HEK293T (cell line): Measurements from ENCODE around the gene ATP5PD.

Experiments
- CTCF ChIA-PET: fragments of 350-600 bp; formaldehyde crosslinking; extraction: SDS; loops from one replicate; lab custom pipeline; 2021; ENCODE audit warnings: antibody characterized with exemption, inconsistent platforms; lab: Yijun Ruan, JAX
- POLR2A ChIA-PET: fragments of 350-600 bp; formaldehyde crosslinking; extraction: SDS; loops from one replicate; lab custom pipeline; 2020; ENCODE audit warnings: antibody characterized with exemption, inconsistent platforms; lab: Yijun Ruan, JAX
- DNase-seq: peaks from one replicate; pipeline ENCODE4 v3.0.0; 2012; ENCODE audit warnings: mixed read lengths; ENCODE audit errors: extremely low spot score
- ARNT ChIP-seq: fragments of 450-650 bp; IDR thresholded peaks from 2 replicates; pipeline ENCODE4 v1.6.1; 2017; ENCODE audit warnings: mild to moderate bottlenecking
- BHLHE40 ChIP-seq: fragments of 450-650 bp; IDR thresholded peaks from 2 replicates; pipeline ENCODE4 v1.6.1; 2016; ENCODE audit warnings: mild to moderate bottlenecking, moderate library complexity, borderline replicate concordance
- CTBP1 ChIP-seq: fragments of 450-650 bp; IDR thresholded peaks from 2 replicates; pipeline ENCODE4 v1.6.1; 2016; ENCODE audit warnings: borderline replicate concordance
- ELF4 ChIP-seq: fragments of 450-650 bp; IDR thresholded peaks from 2 replicates; pipeline ENCODE4 v1.6.1; 2017; ENCODE audit warnings: antibody characterized with exemption
- FOXA1 ChIP-seq: fragments of 450-650 bp; IDR thresholded peaks from 2 replicates; pipeline ENCODE4 v1.6.1; 2016; ENCODE audit warnings: mild to moderate bottlenecking
- FOXK2 ChIP-seq: fragments of 450-650 bp; IDR thresholded peaks from 2 replicates; pipeline ENCODE4 v1.6.1; 2016; ENCODE audit warnings: mild to moderate bottlenecking
- FOXM1 ChIP-seq: fragments of 450-650 bp; IDR thresholded peaks from 2 replicates; pipeline ENCODE4 v1.6.1; 2017; ENCODE audit warnings: mild to moderate bottlenecking, borderline replicate concordance
- HDGF ChIP-seq: fragments of 450-650 bp; IDR thresholded peaks from 2 replicates; pipeline ENCODE4 v1.6.1; 2017; ENCODE audit warnings: antibody characterized with exemption, borderline replicate concordance
- L3MBTL2 ChIP-seq: fragments of 450-650 bp; conservative IDR thresholded peaks from 2 replicates; pipeline ENCODE4 v1.6.1; 2016; ENCODE audit warnings: mild to moderate bottlenecking
- LEF1 ChIP-seq: fragments of 450-650 bp; IDR thresholded peaks from 2 replicates; pipeline ENCODE4 v1.6.1; 2017; ENCODE audit warnings: mild to moderate bottlenecking, borderline replicate concordance
- NFRKB ChIP-seq: fragments of 450-650 bp; IDR thresholded peaks from 2 replicates; pipeline ENCODE4 v1.6.1; 2016; ENCODE audit warnings: mild to moderate bottlenecking, moderate library complexity
- SP1 ChIP-seq: fragments of 450-650 bp; IDR thresholded peaks from 2 replicates; pipeline ENCODE4 v1.6.1; 2017
- SUZ12 ChIP-seq: fragments of 450-650 bp; IDR thresholded peaks from 2 replicates; pipeline ENCODE4 v1.6.1; 2016; ENCODE audit warnings: mild to moderate bottlenecking
- TARDBP ChIP-seq: fragments of 450-650 bp; IDR thresholded peaks from 2 replicates; pipeline ENCODE4 v1.6.1; 2016
- ZNF384 ChIP-seq: fragments of 450-650 bp; IDR thresholded peaks from 2 replicates; pipeline ENCODE4 v1.6.1; 2016
- TF ChIP-seq, protein P1 (sequence below): fragments of 450-650 bp; IDR thresholded peaks from 2 replicates; pipeline ENCODE4 v1.6.1; 2016

The ATP5PD gene

DNA sequence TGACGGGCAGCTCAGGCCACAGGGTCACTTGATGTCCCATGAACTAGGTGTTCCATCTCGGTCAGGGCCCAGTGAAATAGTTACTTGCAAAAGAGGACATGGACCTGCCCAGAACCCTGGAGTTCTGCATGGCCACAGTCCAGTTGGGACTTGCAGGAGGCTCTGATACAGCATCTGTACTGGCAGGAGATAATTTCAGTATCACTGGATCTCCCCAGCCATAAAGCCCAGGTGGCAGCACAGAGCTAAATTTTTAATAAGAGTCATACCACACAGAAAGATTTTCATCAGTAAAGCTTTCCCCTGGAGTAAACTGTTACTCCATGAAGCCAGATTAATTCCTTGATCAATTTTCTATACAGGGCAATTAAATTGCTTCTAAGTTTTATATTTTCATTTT lies 23.0 kb upstream of the ATP5PD start:
- DNase-seq = no peak
- ChIA-PET CTCF (interaction anchor here (0.7 to 1.2 kb wide), 3 partner anchors 16 to 132 kb away, joined by 3 to 4 read pairs (median 4); no protein-coding TSS in a partner anchor), POLR2A (interaction anchor here (0.9 to 1.2 kb wide), 4 partner anchors 9 to 58 kb away, joined by 3 read pairs; partner anchors contain the start of gene MRPL58)
- TF ChIP-seq HDGF (no peak), NFRKB (no peak), ARNT (no peak), FOXK2 (no peak), ZNF384 (no peak), FOXA1 (no peak), FOXM1 (no peak), TARDBP (no peak), BHLHE40 (no peak), CTBP1 (no peak), L3MBTL2 (no peak), SP1 (no peak), ELF4 (no peak), SUZ12 (no peak), LEF1 (no peak)
- TF ChIP-seq, protein P1, sequence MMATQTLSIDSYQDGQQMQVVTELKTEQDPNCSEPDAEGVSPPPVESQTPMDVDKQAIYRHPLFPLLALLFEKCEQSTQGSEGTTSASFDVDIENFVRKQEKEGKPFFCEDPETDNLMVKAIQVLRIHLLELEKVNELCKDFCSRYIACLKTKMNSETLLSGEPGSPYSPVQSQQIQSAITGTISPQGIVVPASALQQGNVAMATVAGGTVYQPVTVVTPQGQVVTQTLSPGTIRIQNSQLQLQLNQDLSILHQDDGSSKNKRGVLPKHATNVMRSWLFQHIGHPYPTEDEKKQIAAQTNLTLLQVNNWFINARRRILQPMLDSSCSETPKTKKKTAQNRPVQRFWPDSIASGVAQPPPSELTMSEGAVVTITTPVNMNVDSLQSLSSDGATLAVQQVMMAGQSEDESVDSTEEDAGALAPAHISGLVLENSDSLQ = no peak

DNA sequence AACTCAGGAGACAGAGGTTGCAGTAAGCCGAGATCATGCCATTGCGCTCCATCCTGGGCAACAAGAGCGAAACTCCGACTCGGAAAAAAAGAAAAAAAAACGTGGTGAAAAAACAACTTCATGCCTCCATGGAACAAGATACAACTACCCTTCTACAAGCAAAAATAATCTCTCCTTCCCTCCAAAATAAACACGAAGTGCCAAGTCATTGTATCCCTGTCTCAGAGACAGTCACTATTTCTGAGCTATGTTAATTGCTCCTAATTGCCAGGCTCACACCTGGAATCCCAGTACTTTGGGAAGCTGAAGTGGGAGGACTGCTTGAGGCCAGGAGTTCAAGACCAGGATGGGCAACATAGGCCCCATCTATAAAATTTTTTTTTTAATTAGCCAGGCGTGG lies 22.0 kb upstream of the ATP5PD start:
- TF ChIP-seq SP1 (no peak), NFRKB (no peak)
- TF ChIP-seq, protein P1 = no peak
- DNase-seq = no peak
- POLR2A ChIA-PET = interaction anchor here (1.0 kb wide), 1 partner anchor 33 kb away, joined by 4 read pairs; no protein-coding TSS in a partner anchor
- CTCF ChIA-PET = interaction anchor here (0.6 to 1.1 kb wide), 2 partner anchors 45 to 53 kb away, joined by 4 to 5 read pairs; no protein-coding TSS in a partner anchor

DNA sequence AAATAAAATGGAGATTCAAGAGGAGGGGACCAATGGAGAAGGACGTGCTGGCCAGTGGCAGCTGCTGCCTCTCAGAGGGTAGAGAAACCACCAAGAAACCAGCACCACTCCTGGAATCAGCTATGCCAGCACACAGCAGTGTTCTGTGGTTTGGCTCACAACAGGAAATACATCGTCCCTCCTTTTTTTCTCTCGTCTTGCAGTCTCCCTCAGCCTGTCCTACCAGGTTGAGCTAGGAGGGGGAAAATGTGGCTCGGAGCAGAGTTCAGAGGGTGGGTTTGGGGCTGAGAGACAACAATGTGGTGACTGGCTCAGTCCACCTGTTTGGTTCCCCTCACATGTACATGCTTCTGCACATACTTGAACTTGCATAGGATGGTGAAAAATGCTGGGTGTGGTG lies 21.1 kb upstream of the ATP5PD start:
- POLR2A ChIA-PET = interaction anchor here (1.0 kb wide), 1 partner anchor 33 kb away, joined by 4 read pairs; no protein-coding TSS in a partner anchor
- TF ChIP-seq SUZ12 (no peak), NFRKB (no peak), FOXK2 (no peak), LEF1 (no peak), CTBP1 (no peak), ZNF384 (no peak), BHLHE40 (no peak), ARNT (no peak), FOXM1 (no peak), SP1 (no peak), ELF4 (no peak), HDGF (no peak), FOXA1 (no peak), L3MBTL2 (no peak), TARDBP (no peak)
- TF ChIP-seq, protein P1 = no peak
- DNase-seq = no peak
- CTCF ChIA-PET = interaction anchor here (1.1 kb wide), 1 partner anchor 46 kb away, joined by 5 read pairs; no protein-coding TSS in a partner anchor

DNA sequence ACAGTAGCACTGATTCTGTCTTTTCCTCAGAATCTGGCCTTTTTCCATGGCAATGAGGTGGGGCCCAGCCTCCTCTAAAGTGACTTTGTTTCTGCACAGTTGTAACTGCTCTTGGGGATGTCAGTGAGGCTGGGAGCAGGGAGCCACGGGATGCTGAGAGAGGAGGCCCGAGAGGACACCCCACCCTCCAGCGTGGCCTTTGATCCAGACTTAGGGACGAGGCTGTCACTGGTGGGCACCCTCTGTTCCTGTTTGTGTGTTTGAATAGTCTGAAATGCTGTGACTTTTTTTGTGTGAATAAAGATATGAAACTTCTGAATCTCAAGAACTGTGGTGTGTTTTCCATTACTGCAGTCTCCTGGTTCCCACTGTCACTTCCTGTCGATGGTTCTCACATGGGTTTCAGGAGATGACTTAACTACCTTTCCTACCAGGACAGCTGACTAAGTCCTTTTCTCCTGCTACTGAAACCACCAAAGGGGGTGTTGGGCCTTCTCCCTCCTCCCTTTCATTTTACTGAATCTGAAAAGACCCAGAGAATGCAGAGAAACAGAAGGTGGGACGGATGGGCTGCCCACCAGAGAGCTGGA lies 18.9 kb upstream of the ATP5PD start:
- POLR2A ChIA-PET = no interaction called here
- TF ChIP-seq NFRKB (no peak), TARDBP (no peak), FOXM1 (no peak), L3MBTL2 (no peak), LEF1 (no peak), CTBP1 (no peak), ARNT (no peak), ELF4 (no peak), SP1 (no peak), SUZ12 (no peak), BHLHE40 (no peak)
- TF ChIP-seq, protein P1 = no peak
- DNase-seq = no peak
- CTCF ChIA-PET = no interaction called here

DNA sequence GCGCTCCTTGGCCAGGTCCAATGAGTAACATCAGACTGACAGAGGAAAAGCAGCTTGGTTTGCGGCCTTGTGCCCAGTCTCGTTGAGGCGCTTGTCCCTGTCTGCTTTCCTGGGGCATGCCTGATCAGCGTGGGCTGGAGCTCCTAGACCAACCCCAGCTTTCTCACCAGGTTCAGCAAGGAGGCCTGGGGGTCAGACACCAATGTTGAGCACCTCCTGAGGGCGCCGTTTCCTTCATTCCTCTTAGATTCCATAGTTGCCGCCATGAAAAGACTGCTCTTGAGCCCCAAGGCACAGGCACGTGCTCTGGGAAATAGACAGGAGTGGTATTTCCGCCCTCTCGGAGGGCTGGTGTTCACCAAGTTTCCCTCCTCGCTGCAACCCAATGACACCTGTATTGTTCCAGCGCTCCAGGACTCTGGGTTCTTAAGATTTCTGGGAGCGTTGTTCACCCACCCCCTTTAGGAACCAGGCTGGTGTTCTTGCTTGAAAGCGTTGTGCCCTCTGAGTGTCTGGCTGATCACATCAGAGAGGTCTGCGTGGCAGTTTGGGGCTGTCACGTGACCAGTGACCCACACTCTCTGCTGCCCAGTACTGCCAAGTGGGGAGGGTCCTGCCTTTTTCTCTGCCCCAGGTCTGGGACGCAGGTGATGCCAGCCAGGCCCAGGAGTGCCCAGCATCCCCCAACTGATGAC lies 18.2 kb upstream of the ATP5PD start:
- ChIA-PET POLR2A (interaction anchor here (1.3 kb wide), 1 partner anchor 18 kb away, joined by 4 read pairs; the partner anchor contains the start of genes ATP5PD and KCTD2), CTCF (interaction anchor here (1.8 kb wide), 1 partner anchor 10 kb away, joined by 4 read pairs; no protein-coding TSS in a partner anchor)
- TF ChIP-seq ARNT = no peak
- no peak for TF ChIP-seq LEF1
- no peak for TF ChIP-seq FOXA1
- TF ChIP-seq SUZ12 = no peak
- no peak for TF ChIP-seq FOXK2
- TF ChIP-seq TARDBP = no peak
- TF ChIP-seq BHLHE40 = no peak
- no peak for TF ChIP-seq NFRKB
- no peak for TF ChIP-seq ELF4
- TF ChIP-seq, protein P1 = no peak
- TF ChIP-seq HDGF = no peak
- TF ChIP-seq ZNF384 = no peak
- no peak for TF ChIP-seq L3MBTL2
- TF ChIP-seq SP1 = no peak
- no peak for TF ChIP-seq FOXM1
- no peak for TF ChIP-seq CTBP1
- no peak for DNase-seq
